ENCODE data around the gene SPOPL.
"Not testable (repeated sequence)": the region's sequence is repeated elsewhere in the genome, so short reads cannot be mapped to it uniquely, and the experiment has no call there.

Gene SPOPL

GRCh38 chr2:138495384-138495783 is 6.2 kb upstream of the SPOPL start:
- DNase-seq, result no peak

- DNase-seq, result no peak
Observed at GRCh38 chr2:138496096-138496651, 5.4 kb upstream of the SPOPL start.

DNA sequence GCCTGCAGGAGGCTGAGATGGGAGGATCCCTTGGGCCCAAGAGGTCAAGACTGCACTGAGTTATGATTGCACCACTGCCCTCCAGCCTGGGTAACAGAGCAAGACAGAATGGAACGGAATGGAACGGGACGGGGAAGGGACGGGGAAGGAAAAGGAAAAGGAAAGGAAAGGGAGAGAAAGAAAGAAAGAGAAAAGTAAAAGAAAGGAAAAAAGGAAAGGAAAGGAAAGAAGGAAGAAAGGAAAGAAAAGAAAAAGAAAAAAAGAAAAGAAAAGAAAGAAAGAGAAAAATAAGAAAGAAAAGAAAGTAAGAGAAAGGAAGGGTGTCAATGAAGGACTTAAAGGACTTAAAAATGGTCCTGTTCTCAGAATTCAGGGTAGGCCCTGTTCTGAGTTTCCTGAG is 4.3 kb upstream of the SPOPL start:
- no peak for DNase-seq

DNA sequence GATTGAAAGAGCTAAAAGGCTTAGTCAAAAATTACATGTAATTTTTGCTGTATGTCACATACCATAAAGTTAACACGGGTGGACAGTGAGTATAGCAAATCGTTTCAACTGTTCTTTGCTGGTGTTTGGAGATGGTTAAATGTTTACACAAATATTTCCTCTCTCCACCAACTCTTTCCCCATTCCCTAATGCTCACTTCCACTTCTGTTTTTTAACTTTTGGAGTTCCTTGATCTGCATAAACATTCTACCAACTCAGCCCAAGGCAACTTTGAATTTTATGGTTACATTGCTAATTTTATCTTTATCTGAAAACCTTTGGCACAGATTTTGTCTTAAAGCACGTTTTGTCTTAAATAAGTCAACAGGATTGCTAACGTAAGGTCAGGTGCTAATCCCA is 1.9 kb upstream of the SPOPL start:
- DNase-seq, result no peak

GRCh38 chr2:138500592-138501424 is 762 bp upstream of the SPOPL start:
- no peak for DNase-seq

- no peak for DNase-seq
Observed at GRCh38 chr2:138502255-138503086, 901 bp downstream of the SPOPL start.

- DNase-seq, result no peak
Observed at GRCh38 chr2:138503087-138503442, 1.5 kb downstream of the SPOPL start.

- no peak for DNase-seq
Observed at GRCh38 chr2:138503652-138504051, 2.1 kb downstream of the SPOPL start.

- no peak for DNase-seq
Observed at GRCh38 chr2:138504092-138504491, 2.5 kb downstream of the SPOPL start.

- DNase-seq, result no peak
Observed at GRCh38 chr2:138504546-138505235, 3.1 kb downstream of the SPOPL start.

- no peak for DNase-seq
Observed at GRCh38 chr2:138507267-138507666, 5.7 kb downstream of the SPOPL start.

GRCh38 chr2:138510319-138510718 is 8.7 kb downstream of the SPOPL start:
- DNase-seq, result no peak

DNA sequence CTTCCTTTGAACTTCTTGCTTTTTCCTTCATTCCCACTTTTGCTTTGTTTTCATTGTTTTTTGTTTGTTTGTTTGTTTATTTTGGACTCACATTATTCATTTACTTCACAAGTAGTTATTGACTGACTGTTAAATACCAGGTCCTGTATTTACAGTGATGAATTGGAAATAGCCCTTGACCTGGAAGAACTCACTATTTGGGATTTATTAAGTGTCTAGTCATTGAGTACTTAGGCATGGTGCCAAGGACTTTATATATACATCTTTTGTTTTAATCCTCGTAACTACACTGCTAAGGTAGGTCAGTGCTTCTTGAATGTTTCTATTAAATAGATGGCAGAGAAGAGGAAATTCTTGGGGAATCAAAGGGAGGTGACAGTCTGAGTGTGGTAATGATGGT is 11.1 kb downstream of the SPOPL start:
- DNase-seq, result no peak

- DNase-seq, result no peak
Observed at GRCh38 chr2:138514173-138514572, 12.6 kb downstream of the SPOPL start.

DNA sequence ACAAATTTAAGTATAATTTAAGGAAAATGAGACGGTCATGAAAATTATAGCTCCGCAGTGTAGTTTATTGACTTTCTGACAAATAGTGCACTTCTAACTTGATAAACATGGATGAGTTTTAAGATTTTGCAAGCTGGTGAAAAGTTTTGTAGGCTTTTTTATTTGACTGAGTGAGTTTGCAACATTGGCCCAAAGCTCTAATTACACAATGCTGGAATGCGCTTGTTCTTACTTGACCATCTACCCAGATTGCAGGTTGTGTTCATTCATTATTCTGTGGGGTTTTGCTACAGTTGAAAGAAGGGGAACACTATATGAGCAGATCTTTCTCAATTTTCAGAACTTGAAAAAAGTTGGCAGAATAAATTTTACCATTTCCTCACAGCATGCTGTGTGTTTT is 13.5 kb downstream of the SPOPL start:
- no peak for DNase-seq

DNA sequence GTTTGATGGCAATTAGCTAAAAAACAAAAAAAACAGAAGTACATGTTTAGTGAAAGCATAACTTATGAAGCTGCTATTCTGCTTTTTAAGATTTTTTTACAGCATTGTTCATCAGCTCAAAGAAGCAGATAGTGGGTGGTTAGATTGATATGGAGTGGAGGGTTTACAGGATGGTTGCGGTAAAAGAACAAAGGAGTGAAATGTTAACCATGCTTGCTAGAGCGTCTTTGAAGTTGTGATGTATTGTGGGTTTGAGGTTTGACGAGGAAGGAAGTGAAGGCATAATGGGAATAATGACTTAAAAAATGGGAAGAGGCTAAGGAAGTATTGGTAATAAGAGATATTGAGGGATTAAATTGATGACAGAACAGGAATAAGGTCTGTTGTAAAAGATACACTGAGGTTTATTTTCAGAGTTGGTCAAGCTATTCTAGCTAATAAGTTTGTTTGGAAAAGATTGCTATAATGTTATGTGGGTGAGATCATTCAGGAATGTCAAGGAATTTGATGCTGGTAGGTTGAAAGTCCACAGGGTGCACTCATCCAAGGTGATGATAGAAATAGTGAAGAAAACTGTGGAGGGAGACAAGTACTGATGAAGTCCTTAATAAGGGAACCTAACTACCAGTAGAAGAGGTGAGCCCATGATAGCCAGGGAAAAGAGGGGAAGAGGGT is 14.6 kb downstream of the SPOPL start:
- no peak for DNase-seq

DNA sequence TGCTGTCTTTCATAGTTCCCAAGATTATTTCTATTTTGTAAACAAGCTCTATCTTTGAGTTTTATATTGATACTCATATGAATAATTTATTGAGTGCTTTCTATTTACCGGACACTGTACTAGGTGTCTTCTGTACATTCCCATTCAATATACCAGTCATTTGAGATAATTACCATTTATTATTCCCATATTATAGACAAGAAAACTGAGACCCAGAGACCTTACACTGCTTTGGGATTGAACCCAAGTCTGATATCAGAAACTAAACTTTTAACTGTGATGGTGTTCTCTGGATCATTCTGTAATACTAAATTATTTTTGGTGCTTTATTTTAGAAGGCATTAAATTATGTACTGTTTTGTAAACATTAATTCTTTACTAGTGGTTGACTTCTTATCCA is 17.3 kb downstream of the SPOPL start:
- no peak for DNase-seq

- DNase-seq, result no peak
Observed at GRCh38 chr2:138521821-138522220, 20.3 kb downstream of the SPOPL start.

GRCh38 chr2:138522556-138522955 is 21.0 kb downstream of the SPOPL start:
- DNase-seq, result no peak

DNA sequence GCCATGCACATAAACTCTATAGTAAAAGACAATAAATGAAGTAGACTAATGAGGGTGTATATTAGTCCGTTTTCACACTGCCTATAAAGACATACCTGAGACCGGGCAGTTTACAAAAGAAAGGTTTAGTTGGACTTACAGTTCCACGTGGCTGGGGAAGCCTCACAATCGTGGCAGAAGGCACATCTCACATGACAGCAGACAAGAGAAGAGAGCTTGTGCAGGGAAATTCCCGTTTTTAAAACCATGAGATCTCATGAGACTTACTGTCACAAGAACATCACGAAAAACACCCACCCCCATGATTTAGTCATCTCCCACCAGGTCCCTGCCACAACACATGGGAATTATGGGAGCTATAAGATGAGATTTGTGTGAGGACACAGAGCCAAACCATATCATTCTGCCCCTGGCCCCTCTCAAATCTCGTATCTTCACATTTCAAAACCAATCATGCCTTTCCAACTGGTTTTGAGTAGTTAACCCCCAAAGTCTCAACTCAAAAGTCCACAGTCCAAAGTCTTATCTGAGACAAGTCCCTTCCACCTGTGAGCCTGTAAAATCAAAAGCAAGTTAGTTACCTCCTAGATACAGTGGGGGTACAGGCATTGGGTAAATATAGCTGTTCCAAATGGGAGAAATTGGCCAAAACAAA is 21.6 kb downstream of the SPOPL start:
- not testable (repeated sequence) for DNase-seq

GRCh38 chr2:138523673-138524042 is 22.1 kb downstream of the SPOPL start:
- DNase-seq, result not testable (repeated sequence)

DNA sequence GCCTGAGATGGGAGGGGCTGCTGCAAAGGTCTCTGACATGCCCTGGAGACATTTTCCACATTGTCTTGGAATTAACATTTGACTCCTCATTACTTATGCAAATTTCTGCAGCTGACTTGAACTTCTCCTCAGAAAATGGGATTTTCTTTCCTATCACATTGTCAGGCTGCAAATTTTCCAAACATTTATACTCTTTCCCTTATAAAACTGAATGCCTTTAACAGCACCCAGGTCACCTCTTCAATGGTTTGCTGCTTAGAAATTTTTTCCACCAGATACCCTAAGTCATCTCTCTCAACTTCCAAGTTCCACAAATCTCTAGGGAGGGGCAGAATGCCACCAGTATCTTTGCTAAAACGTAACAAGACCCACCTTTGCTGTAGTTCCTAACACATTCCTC is 22.8 kb downstream of the SPOPL start:
- DNase-seq, result not testable (repeated sequence)

Measured in NCI-H524 treated with DMSO at 0.1 percent for 48 hours (cell line).